Activated CD4-positive, alpha-beta memory T cell treated with anti-CD3 and anti-CD28 coated beads, Interleukin-2, amount 10 ng/mL, durations not matched to agents 7 days and 5 days (primary cell): ENCODE results near the gene RCAN1. TPM values are rescaled to one million over a fixed set of nuclear protein-coding genes. Genes with fewer than 3 reads are reported as not detected.

Source experiments
- CTCF ChIA-PET: fragments of 350-600 bp; sonication (Branson Sonifier 250); formaldehyde crosslinking; loops from one replicate; lab custom pipeline; 2021; ENCODE audit warnings: antibody characterized with exemption, inconsistent platforms; lab: Charles Lee
- POLR2A ChIA-PET: fragments of 350-600 bp; sonication (Branson Sonifier 250); formaldehyde crosslinking; loops from one replicate; lab custom pipeline; 2021; ENCODE audit warnings: antibody characterized with exemption; lab: Charles Lee
- DNase-seq: peaks from one replicate; pipeline ENCODE4 v3.0.0-alpha.2; 2020
- H3K27ac Mint-ChIP-seq: one replicate; pipeline ENCODE4 v1.8.0; 2021; ENCODE audit warnings: mild to moderate bottlenecking, mixed read lengths
- H3K27me3 Mint-ChIP-seq: one replicate; pipeline ENCODE4 v1.8.0; 2021; ENCODE audit warnings: mixed read lengths
- H3K36me3 Mint-ChIP-seq: one replicate; pipeline ENCODE4 v1.8.0; 2021; ENCODE audit warnings: low read depth, mixed read lengths
- H3K4me1 Mint-ChIP-seq: one replicate; pipeline ENCODE4 v1.8.0; 2021; ENCODE audit warnings: mixed read lengths
- H3K4me3 Mint-ChIP-seq: one replicate; pipeline ENCODE4 v1.8.0; 2021; ENCODE audit warnings: mild to moderate bottlenecking, mixed read lengths
- H3K9me3 Mint-ChIP-seq: one replicate; pipeline ENCODE4 v1.8.0; 2021; ENCODE audit warnings: mixed read lengths
- total RNA-seq, 2 experiments: library from RNA; stranded (reverse); gene quantifications; one replicate each; pipeline ENCODE4 v1.2.3, GENCODE V29; 2021

Gene RCAN1
- total RNA-seq, 2 experiments from 2014 or later = 8.3 to 8.8 TPM

GRCh38 chr21:34593423-34593822 lies 21.5 kb downstream of the RCAN1 start:
- no peaks in the 10 kb centered on the region for H3K36me3 Mint-ChIP-seq
- H3K27ac Mint-ChIP-seq = no peak overlapping the region
- H3K9me3 Mint-ChIP-seq = no peaks in the 10 kb centered on the region
- peaks cover 3% of the 10 kb centered on the region for H3K4me1 Mint-ChIP-seq
- H3K4me3 Mint-ChIP-seq = no peak overlapping the region
- ChIA-PET CTCF (no interaction called here), POLR2A (no interaction called here)
- no peaks in the 10 kb centered on the region for H3K27me3 Mint-ChIP-seq
- DNase-seq = no peak

DNA sequence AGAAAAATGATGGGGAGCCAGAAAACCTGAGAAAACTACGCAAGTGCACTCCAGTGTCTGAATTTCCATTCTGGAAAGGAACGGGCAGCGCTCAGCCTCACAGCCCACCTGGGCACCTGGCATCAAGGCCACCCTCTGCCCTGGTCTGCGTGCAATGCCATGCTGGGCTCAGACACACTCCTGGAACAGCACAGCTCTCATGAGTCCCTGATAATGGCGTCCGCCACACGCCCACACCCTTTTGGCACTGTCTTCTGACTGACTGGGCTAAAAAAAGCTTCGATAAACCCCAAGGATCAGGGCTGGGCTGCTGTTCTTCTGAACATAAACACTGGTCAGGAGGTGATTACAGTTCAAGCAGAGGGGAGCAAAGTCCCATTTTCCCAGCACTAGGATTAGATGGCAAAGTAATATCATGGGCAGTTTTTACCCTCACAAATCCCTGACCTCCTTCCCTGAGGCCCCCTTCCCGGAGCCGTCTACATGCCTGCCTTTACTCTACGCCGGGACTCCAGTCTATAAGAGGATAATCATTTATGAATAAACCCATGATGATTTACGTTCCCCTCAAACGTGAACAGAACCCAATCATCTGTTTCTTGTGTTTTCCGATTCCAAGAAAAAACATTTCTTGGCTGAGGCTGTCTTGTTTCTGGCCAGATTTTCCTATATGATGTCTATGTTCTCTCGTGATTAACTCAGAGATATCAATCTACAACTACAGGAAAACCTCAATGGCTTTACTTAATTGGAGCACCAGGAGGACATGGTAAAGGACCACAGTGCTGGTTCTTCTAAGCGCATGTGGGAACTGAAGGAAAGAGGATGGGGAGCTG lies 22.6 kb downstream of the RCAN1 start:
- H3K4me1 Mint-ChIP-seq = peaks cover 3% of the 10 kb centered on the region
- ChIA-PET CTCF (no interaction called here), POLR2A (no interaction called here)
- no peak for DNase-seq
- H3K9me3 Mint-ChIP-seq = no peaks in the 10 kb centered on the region
- no peak overlapping the region for H3K27ac Mint-ChIP-seq
- H3K36me3 Mint-ChIP-seq = no peaks in the 10 kb centered on the region
- H3K4me3 Mint-ChIP-seq = no peak overlapping the region
- H3K27me3 Mint-ChIP-seq = no peaks in the 10 kb centered on the region

DNA sequence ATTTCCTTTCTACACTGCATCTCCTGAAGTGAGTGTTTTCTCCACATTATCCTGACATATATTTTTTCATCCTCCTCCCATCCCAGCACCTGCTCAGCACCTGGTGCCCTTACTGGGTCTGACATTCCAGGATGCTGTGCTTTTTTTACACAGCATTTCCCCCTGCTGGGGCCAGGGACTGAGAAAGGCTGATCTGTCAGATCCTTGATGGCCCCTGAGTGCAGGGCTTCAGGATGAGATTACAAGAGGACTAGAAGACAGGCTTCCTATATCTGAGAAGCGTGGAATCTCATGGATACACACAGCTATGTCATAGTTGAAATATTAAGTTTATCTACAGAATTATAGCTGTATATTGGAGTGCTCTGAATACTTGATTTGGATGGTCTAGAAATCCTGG lies 24.4 kb downstream of the RCAN1 start:
- DNase-seq = no peak
- no peaks in the 10 kb centered on the region for H3K27me3 Mint-ChIP-seq
- H3K9me3 Mint-ChIP-seq = peaks cover 7% of the 10 kb centered on the region
- CTCF ChIA-PET = no interaction called here
- no peak overlapping the region for H3K4me3 Mint-ChIP-seq
- H3K27ac Mint-ChIP-seq = no peak overlapping the region
- H3K4me1 Mint-ChIP-seq = peaks cover 3% of the 10 kb centered on the region
- no peaks in the 10 kb centered on the region for H3K36me3 Mint-ChIP-seq
- POLR2A ChIA-PET = no interaction called here

DNA sequence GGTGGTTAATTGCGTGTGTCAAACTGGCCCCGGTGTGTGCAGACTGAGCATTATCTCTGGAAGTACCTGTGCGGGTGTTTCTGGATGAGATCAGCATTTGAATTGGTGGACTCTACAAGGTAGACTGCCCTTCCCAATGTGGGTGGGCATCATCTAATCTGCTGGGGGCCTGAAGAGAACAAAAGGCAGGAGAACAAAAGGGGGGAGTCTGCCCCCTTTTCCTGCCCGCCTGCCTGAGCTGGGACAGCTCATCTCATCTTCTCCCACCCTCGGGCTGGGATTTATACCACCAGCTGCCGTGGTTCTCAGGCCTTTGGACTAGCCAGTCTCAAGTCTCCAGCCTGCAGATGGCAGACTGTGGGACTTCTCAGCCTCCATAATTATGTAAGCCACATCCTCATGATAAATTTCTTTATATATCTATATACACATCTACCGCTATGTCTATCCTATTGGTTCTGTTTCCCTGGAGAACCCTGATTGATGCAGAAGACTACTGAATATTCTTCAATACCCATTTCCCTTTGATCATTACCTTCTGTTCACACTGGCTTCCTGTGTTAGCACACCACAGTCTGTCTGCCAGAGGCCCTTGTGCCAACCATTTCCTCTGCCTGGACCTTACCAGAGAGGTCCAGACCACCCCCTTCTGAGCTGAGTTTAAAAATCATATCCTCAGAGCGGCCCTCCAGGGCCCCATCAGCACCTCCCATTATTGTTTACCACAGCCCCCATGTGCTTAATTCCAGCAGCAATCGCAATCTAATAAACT lies 25.2 kb downstream of the RCAN1 start:
- H3K27ac Mint-ChIP-seq = no peak overlapping the region

DNA sequence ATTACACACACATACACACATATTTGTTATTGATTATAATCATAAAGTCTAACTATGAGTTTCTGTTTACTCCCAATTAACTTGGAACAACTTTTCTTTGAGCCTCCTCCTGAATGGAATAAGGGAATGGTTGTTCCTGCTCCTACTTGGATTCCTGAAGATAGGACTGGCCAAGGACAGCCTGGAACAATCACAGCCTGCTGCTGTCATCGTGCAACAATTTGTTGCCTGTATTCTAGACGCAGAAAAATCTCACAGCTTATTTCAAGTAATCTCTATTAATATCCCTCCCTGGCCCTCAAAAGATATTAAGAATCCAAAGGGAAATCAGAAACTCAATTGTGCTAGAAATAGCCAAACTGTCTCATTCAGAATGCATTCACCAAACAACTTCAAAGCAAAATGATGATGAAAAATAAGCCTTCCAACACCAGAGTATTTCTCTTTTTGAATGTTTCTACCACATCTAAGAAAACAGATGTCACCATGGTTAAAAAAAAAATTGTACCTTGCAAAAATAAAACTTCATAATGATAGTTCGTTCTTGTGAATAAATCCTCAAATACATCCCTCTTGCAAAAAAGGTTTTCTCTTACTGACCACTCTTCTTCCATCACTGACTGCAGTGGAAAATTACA lies 30.9 kb downstream of the RCAN1 start:
- peaks cover 9% of the 10 kb centered on the region for H3K4me1 Mint-ChIP-seq
- DNase-seq = no peak
- H3K27me3 Mint-ChIP-seq = no peaks in the 10 kb centered on the region
- POLR2A ChIA-PET = no interaction called here
- CTCF ChIA-PET = no interaction called here
- H3K9me3 Mint-ChIP-seq = peaks cover 7% of the 10 kb centered on the region
- H3K36me3 Mint-ChIP-seq = no peaks in the 10 kb centered on the region
- no peak overlapping the region for H3K27ac Mint-ChIP-seq
- H3K4me3 Mint-ChIP-seq = no peak overlapping the region

More for the DNA sequence above, 25.2 kb downstream of the RCAN1 start:
- ChIA-PET POLR2A (no interaction called here), CTCF (no interaction called here)
- Mint-ChIP-seq H3K36me3 (no peaks in the 10 kb centered on the region), H3K4me1 (peaks cover 4% of the 10 kb centered on the region), H3K27me3 (no peaks in the 10 kb centered on the region), H3K9me3 (peaks cover 7% of the 10 kb centered on the region), H3K4me3 (no peak overlapping the region)
- DNase-seq = no peak

DNA sequence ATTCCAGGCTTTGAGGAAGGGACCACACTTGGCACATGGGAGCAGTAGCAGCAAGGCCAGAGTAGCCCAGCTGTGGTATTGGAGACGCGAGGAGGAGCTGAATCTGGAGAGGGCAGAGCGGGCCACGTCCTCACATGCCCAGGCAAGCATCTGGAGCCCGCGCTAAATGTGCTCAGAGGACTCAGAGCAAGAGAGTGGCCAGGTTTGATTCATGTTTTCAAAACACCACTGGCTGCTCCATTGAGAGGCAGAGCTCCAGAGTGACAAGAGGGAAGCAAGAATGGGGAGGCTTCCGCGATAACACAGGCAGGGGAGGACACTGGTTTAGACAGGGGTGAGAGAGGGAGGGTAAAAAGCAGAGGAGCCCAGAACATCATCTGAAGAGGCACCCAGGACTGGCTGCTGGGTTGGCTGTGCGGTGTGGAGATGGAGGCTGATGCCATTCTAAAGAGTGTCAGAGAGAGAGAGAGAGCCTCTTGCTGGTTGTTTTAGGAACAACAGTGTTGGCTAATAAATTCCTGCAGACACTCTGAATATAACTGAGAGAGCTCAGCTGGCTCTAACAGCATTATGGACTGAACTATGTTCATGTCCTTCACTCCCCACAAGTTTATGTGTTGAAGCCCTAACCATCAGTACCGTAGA lies 32.3 kb downstream of the RCAN1 start:
- DNase-seq = no peak
- POLR2A ChIA-PET = no interaction called here
- H3K4me1 Mint-ChIP-seq = peaks cover 9% of the 10 kb centered on the region
- H3K36me3 Mint-ChIP-seq = no peaks in the 10 kb centered on the region
- CTCF ChIA-PET = interaction anchor here (1.0 to 1.3 kb wide), 2 partner anchors 20 to 72 kb away, joined by 3 to 4 read pairs; no protein-coding TSS in a partner anchor
- H3K4me3 Mint-ChIP-seq = no peak overlapping the region
- peaks cover 7% of the 10 kb centered on the region for H3K9me3 Mint-ChIP-seq
- H3K27ac Mint-ChIP-seq = no peak overlapping the region
- H3K27me3 Mint-ChIP-seq = no peaks in the 10 kb centered on the region

- no peaks in the 10 kb centered on the region for H3K9me3 Mint-ChIP-seq
- no peaks in the 10 kb centered on the region for H3K36me3 Mint-ChIP-seq
- no peaks in the 10 kb centered on the region for H3K27me3 Mint-ChIP-seq
- CTCF ChIA-PET = no interaction called here
- no peak overlapping the region for H3K27ac Mint-ChIP-seq
- DNase-seq = no peak
- H3K4me3 Mint-ChIP-seq = no peak overlapping the region
- POLR2A ChIA-PET = interaction anchor here (1.0 kb wide), 1 partner anchor 42 kb away, joined by 3 read pairs; no protein-coding TSS in a partner anchor
- H3K4me1 Mint-ChIP-seq = peaks cover 9% of the 10 kb centered on the region
Measured at GRCh38 chr21:34580181-34580700, 34.7 kb downstream of the RCAN1 start.

DNA sequence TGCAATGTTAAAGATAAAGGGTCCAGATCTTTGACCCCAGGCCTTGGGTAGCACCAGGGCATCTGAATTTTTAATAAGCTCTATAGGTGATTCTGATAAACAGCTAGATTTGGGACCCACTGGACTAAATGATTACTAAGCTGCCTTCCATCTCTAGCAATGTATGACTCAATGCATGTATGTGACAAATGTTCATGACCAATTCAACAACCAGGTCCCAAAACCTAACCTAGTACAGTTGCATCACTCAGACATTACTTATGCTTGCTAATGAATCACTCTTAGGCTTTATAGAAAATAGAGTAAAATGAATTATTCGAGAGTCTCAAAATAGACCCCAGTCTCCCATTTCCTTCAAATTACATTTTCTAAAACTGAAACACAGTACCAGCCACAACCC lies 35.5 kb downstream of the RCAN1 start:
- no peak for DNase-seq
- ChIA-PET CTCF (no interaction called here), POLR2A (interaction anchor here (1.0 kb wide), 1 partner anchor 41 kb away, joined by 3 read pairs; no protein-coding TSS in a partner anchor)
- Mint-ChIP-seq H3K4me3 (no peak overlapping the region), H3K36me3 (no peaks in the 10 kb centered on the region), H3K4me1 (peaks cover 6% of the 10 kb centered on the region), H3K27ac (no peak overlapping the region), H3K27me3 (no peaks in the 10 kb centered on the region), H3K9me3 (no peaks in the 10 kb centered on the region)

- Mint-ChIP-seq H3K4me3 (no peak overlapping the region), H3K9me3 (peaks cover 14% of the 10 kb centered on the region), H3K27me3 (no peaks in the 10 kb centered on the region), H3K27ac (no peak overlapping the region), H3K4me1 (no peaks in the 10 kb centered on the region), H3K36me3 (peaks cover 3% of the 10 kb centered on the region)
- ChIA-PET POLR2A (no interaction called here), CTCF (no interaction called here)
- DNase-seq = no peak
Measured at GRCh38 chr21:34576041-34576511, 38.8 kb downstream of the RCAN1 start.

DNA sequence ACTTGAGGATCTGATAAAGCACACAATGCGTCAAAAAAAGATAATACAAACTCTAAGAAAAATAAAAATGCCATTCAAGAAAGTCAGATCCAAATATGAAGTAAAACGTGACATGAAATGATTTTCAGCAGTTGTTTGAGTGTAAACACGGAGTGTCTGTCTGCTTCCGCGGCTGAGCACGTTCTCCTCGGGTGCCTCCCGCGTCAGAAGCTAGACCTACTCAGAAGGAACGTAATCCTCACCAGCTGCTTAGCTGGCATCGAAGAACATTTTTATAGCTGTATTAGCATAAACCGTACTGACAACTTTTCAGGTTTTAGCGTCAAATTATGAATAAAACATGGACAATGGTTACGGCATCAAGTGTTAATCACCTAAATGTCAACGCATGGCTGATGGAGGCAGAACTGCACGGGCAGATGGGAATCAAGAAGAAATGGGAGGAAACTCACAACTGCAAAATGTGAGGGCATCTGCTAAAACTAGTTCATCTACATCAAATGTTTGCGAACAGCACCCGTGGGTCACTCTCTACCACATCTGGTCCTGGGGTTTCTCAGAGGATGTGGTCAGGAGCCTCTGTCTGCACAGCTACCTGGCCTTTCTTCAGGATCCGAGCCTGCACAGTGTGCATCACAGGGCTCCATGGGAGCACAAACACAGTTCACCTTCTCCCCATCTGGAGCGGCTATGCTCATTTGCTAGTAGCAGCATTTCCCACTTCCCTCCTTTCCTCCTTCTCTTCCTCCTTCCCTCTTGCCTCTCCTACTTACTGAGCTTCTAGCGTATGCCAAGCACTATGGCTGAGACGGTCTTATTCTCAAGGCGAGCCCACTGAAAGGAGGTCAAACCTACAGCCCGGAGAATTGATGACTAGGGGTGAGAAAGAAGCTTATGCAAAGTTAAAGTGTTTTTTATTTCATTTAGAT lies 40.0 kb downstream of the RCAN1 start:
- ChIA-PET CTCF (no interaction called here), POLR2A (no interaction called here)
- no peaks in the 10 kb centered on the region for H3K27me3 Mint-ChIP-seq
- no peak for DNase-seq
- no peak overlapping the region for H3K27ac Mint-ChIP-seq
- no peaks in the 10 kb centered on the region for H3K4me1 Mint-ChIP-seq
- no peak overlapping the region for H3K4me3 Mint-ChIP-seq
- peaks cover 14% of the 10 kb centered on the region for H3K9me3 Mint-ChIP-seq
- H3K36me3 Mint-ChIP-seq = peaks cover 3% of the 10 kb centered on the region

- ChIA-PET CTCF (no interaction called here), POLR2A (no interaction called here)
- Mint-ChIP-seq H3K36me3 (peaks cover 3% of the 10 kb centered on the region), H3K9me3 (peaks cover 14% of the 10 kb centered on the region), H3K4me1 (no peaks in the 10 kb centered on the region), H3K27ac (no peak overlapping the region), H3K4me3 (no peak overlapping the region), H3K27me3 (no peaks in the 10 kb centered on the region)
- no peak for DNase-seq
Measured at GRCh38 chr21:34571994-34572393, 42.9 kb downstream of the RCAN1 start.

GRCh38 chr21:34570313-34570712 lies 44.6 kb downstream of the RCAN1 start:
- no peak overlapping the region for H3K27ac Mint-ChIP-seq
- H3K4me3 Mint-ChIP-seq = no peak overlapping the region
- no peaks in the 10 kb centered on the region for H3K27me3 Mint-ChIP-seq
- CTCF ChIA-PET = no interaction called here
- peaks cover 14% of the 10 kb centered on the region for H3K9me3 Mint-ChIP-seq
- no peaks in the 10 kb centered on the region for H3K4me1 Mint-ChIP-seq
- H3K36me3 Mint-ChIP-seq = peaks cover 3% of the 10 kb centered on the region
- DNase-seq = no peak
- POLR2A ChIA-PET = no interaction called here
